Trophoblast cell (in vitro differentiated cells and primary cell): ENCODE data around the gene NUTM2D. TPM values are rescaled to one million over a fixed set of nuclear protein-coding genes. Genes with fewer than 3 reads are reported as not detected.
"Not testable (repeated sequence)": the region's sequence is repeated elsewhere in the genome, so short reads cannot be mapped to it uniquely, and the experiment has no call there.

Experiments
- DNase-seq, 2 donors: peaks; one replicate each; pipeline ENCODE4 v3.0.0-alpha.2; 2016
- H2AFZ ChIP-seq: 2 replicates; pipeline ENCODE4 v1.6.1; 2013; ENCODE audit warnings: low read length, moderate library complexity, mild to moderate bottlenecking; ENCODE audit not compliant: insufficient read depth, poor library complexity
- H2AK5ac ChIP-seq: 2 replicates; pipeline ENCODE4 v1.6.1; 2013; ENCODE audit warnings: mild to moderate bottlenecking, low read length
- H2BK120ac ChIP-seq: 2 replicates; pipeline ENCODE4 v1.6.1; 2013; ENCODE audit warnings: low read length, mild to moderate bottlenecking, moderate library complexity; ENCODE audit not compliant: insufficient read depth, poor library complexity
- H2BK12ac ChIP-seq: 2 replicates; pipeline ENCODE4 v1.6.1; 2013; ENCODE audit warnings: mild to moderate bottlenecking, low read length, moderate library complexity
- H2BK5ac ChIP-seq: 2 replicates; pipeline ENCODE4 v1.6.1; 2013; ENCODE audit warnings: low read length, low read depth, moderate library complexity, mild to moderate bottlenecking; ENCODE audit not compliant: poor library complexity
- H3K14ac ChIP-seq: 2 replicates; pipeline ENCODE4 v1.6.1; 2013; ENCODE audit warnings: mild to moderate bottlenecking, low read length
- H3K18ac ChIP-seq: 2 replicates; pipeline ENCODE4 v1.6.1; 2013; ENCODE audit warnings: mild to moderate bottlenecking, low read length
- H3K23ac ChIP-seq: 2 replicates; pipeline ENCODE4 v1.6.1; 2013; ENCODE audit warnings: low read length
- H3K27ac ChIP-seq: 2 replicates; pipeline ENCODE4 v1.5.1; 2013; ENCODE audit warnings: low read depth, mild to moderate bottlenecking, inconsistent platforms, low read length, moderate library complexity
- H3K27me3 ChIP-seq: 2 replicates; pipeline ENCODE4 v1.6.1; 2013; ENCODE audit warnings: inconsistent platforms, mild to moderate bottlenecking, low read length, moderate library complexity; ENCODE audit not compliant: insufficient read depth
- H3K36me3 ChIP-seq, 2 experiments: 1 replicate in 1 of 2; 2 replicates in 1 of 2; pipeline ENCODE4 v1.6.1; 2013; ENCODE audit warnings: low read length in 2 of 2, mild to moderate bottlenecking in 2 of 2, moderate library complexity in 1 of 2; ENCODE audit not compliant: insufficient read depth in 2 of 2, control insufficient read depth in 1 of 2
- H3K4ac ChIP-seq: 2 replicates; pipeline ENCODE4 v1.6.1; 2013; ENCODE audit warnings: low read depth, mild to moderate bottlenecking, low read length, moderate library complexity
- H3K4me1 ChIP-seq, 2 experiments: 1 replicate in 1 of 2; 2 replicates in 1 of 2; pipeline ENCODE4 v1.6.1; 2013; ENCODE audit warnings: low read length in 2 of 2, mild to moderate bottlenecking in 2 of 2, moderate library complexity in 1 of 2; ENCODE audit not compliant: insufficient read depth in 2 of 2, control insufficient read depth in 1 of 2
- H3K4me2 ChIP-seq: 2 replicates; pipeline ENCODE4 v1.6.1; 2013; ENCODE audit warnings: inconsistent platforms, mild to moderate bottlenecking, low read length, moderate library complexity
- H3K4me3 ChIP-seq: 2 replicates; pipeline ENCODE4 v1.5.1; 2013; ENCODE audit warnings: mild to moderate bottlenecking, low read depth, low read length, inconsistent platforms
- H3K79me1 ChIP-seq: one replicate; pipeline ENCODE4 v1.6.1; 2013; ENCODE audit warnings: low read length
- H3K79me2 ChIP-seq: 2 replicates; pipeline ENCODE4 v1.6.1; 2013; ENCODE audit warnings: low read length, mild to moderate bottlenecking; ENCODE audit not compliant: control insufficient read depth, insufficient read depth, poor library complexity
- H3K9ac ChIP-seq: 2 replicates; pipeline ENCODE4 v1.6.1; 2013; ENCODE audit warnings: mild to moderate bottlenecking, low read length
- H3K9me3 ChIP-seq: 2 replicates; pipeline ENCODE4 v1.6.1; 2013; ENCODE audit warnings: low read depth, mild to moderate bottlenecking, control low read depth, inconsistent platforms, low read length; ENCODE audit not compliant: insufficient read depth
- H4K12ac ChIP-seq: 2 replicates; pipeline ENCODE4 v1.6.1; 2013; ENCODE audit warnings: low read depth, mild to moderate bottlenecking, low read length, moderate library complexity
- H4K8ac ChIP-seq: 2 replicates; pipeline ENCODE4 v1.6.1; 2013; ENCODE audit warnings: low read depth, mild to moderate bottlenecking, low read length, moderate library complexity
- H4K91ac ChIP-seq: one replicate; pipeline ENCODE4 v1.6.1; 2013; ENCODE audit warnings: low read depth, mild to moderate bottlenecking, low read length, moderate library complexity
- WGBS: extraction: QIAGEN DNeasy Blood & Tissue Kit; methylation state at CpG from one replicate; pipeline ENCODE4 v1.1.7; 2013; ENCODE audit warnings: missing lambda C conversion rate; ENCODE audit not compliant: insufficient read length, insufficient coverage; ENCODE audit errors: extremely low coverage; 5-methylcytosine and 5-hydroxymethylcytosine counted together
- polyA plus RNA-seq: library from polyadenylated mRNA; stranded (reverse); fragments of 200-250 nt; gene quantifications from 2 replicates; pipeline ENCODE4 v1.2.3, GENCODE V29; 2013

The NUTM2D gene, protein sequence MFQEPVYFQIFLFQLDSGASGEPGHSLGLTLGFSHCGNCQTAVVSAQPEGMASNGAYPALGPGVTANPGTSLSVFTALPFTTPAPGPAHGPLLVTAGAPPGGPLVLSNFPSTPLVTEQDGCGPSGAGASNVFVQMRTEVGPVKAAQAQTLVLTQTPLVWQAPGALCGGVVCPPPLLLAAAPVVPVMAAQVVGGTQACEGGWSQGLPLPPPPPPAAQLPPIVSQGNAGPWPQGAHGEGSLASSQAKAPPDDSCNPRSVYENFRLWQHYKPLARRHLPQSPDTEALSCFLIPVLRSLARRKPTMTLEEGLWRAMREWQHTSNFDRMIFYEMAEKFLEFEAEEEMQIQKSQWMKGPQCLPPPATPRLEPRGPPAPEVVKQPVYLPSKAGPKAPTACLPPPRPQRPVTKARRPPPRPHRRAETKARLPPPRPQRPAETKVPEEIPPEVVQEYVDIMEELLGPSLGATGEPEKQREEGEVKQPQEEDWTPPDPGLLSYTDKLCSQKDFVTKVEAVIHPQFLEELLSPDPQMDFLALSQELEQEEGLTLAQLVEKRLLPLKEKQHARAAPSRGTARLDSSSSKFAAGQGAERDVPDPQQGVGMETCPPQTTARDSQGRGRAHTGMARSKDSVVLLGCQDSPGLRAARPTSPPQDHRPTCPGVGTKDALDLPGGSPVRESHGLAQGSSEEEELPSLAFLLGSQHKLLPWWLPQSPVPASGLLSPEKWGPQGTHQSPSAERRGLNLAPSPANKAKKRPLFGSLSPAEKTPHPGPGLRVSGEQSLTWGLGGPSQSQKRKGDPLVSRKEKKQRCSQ
- 2.3 and 3.0 TPM in 2 replicates for polyA plus RNA-seq

GRCh38 chr10:87357444-87357843, at the start of gene NUTM2D:
TSS of gene NUTM2D (plus strand) at chr10:87357744. CDS start at chr10:87358266, 522 bp downstream.
- not testable (repeated sequence) for H3K4me2 ChIP-seq, H3K27me3 ChIP-seq, H2BK120ac ChIP-seq, H3K79me2 ChIP-seq, H4K12ac ChIP-seq, DNase-seq, H3K4me3 ChIP-seq, H3K23ac ChIP-seq, H3K9ac ChIP-seq, H4K91ac ChIP-seq, H3K4me1 ChIP-seq, H3K79me1 ChIP-seq, H3K36me3 ChIP-seq, H2AK5ac ChIP-seq, H3K18ac ChIP-seq, H3K27ac ChIP-seq, H3K14ac ChIP-seq, H3K4ac ChIP-seq, H2AFZ ChIP-seq, H2BK5ac ChIP-seq, H4K8ac ChIP-seq, H3K9me3 ChIP-seq, H2BK12ac ChIP-seq
- WGBS, result no CpG with 5 or more reads among the region's 3 CpGs

DNA sequence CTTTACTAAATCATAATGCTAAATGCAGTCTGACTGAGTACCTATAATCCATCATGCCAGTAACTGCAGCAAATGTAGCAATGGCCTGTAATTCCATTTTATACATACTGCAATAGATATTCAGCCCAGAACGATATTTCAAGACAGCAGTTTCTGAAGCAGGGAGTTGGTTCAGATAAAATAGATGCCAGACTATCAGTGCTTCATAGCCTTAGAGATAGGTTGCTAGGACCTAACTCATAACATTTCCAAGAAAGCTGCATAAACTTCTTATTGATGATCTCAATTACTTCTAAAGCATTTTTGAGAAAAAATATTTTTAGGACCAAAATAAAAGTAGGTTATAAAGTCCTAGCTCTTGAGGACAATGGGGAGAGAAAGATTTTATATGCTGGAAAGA, 48.8 kb upstream of the NUTM2D start:
- H3K27ac ChIP-seq, H2BK12ac ChIP-seq, H2AK5ac ChIP-seq, DNase-seq, H3K9me3 ChIP-seq, H4K12ac ChIP-seq, H3K9ac ChIP-seq, H3K4me2 ChIP-seq, H3K18ac ChIP-seq, H3K79me1 ChIP-seq, H3K4ac ChIP-seq, H4K8ac ChIP-seq, H3K79me2 ChIP-seq, H2AFZ ChIP-seq, H3K14ac ChIP-seq, H3K4me1 ChIP-seq, H3K23ac ChIP-seq, H4K91ac ChIP-seq, H2BK5ac ChIP-seq, H3K36me3 ChIP-seq, H2BK120ac ChIP-seq, H3K4me3 ChIP-seq, H3K27me3 ChIP-seq: not testable (repeated sequence)
- no CpG with 5 or more reads among the region's 1 CpG for WGBS

DNA sequence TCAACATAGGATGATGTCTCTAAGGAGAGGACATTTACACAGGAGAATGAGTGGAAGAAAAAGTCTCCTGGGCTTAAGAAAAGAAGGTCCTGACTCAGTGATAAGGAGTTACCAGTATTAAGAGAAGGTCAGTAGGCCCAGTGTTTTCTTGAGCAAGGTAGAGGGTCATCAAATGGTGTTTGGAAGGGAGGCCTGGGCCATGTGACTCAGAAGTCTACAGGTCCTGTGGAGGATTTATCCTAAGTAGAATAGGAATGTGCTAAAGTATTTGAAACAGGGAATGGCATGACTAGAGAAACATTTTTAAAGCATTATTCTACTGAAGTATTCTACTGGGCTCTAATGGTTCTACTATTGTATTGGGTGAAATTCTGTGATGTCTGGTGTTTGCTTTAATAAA, 47.9 kb upstream of the NUTM2D start:
- H4K12ac ChIP-seq, H3K79me1 ChIP-seq, H4K91ac ChIP-seq, H2AFZ ChIP-seq, H3K23ac ChIP-seq, H2BK120ac ChIP-seq, H3K9ac ChIP-seq, H3K18ac ChIP-seq, H3K79me2 ChIP-seq, H4K8ac ChIP-seq, H2BK5ac ChIP-seq, H3K27me3 ChIP-seq, H3K36me3 ChIP-seq, H3K14ac ChIP-seq, H3K4ac ChIP-seq, H2BK12ac ChIP-seq, H3K27ac ChIP-seq, H3K9me3 ChIP-seq, H3K4me2 ChIP-seq, DNase-seq, H3K4me3 ChIP-seq, H2AK5ac ChIP-seq, H3K4me1 ChIP-seq: not testable (repeated sequence)

GRCh38 chr10:87311521-87311920, 46.0 kb upstream of the NUTM2D start:
- not testable (repeated sequence) for H3K4me1 ChIP-seq, H2BK5ac ChIP-seq, H3K9me3 ChIP-seq, H3K4ac ChIP-seq, H4K91ac ChIP-seq, H3K4me2 ChIP-seq, H3K9ac ChIP-seq, DNase-seq, H3K18ac ChIP-seq, H2BK12ac ChIP-seq, H3K79me2 ChIP-seq, H3K4me3 ChIP-seq, H3K27ac ChIP-seq, H2BK120ac ChIP-seq, H3K14ac ChIP-seq, H2AFZ ChIP-seq, H3K36me3 ChIP-seq, H2AK5ac ChIP-seq, H3K23ac ChIP-seq, H4K8ac ChIP-seq, H3K79me1 ChIP-seq, H3K27me3 ChIP-seq, H4K12ac ChIP-seq
- WGBS, result no CpG with 5 or more reads among the region's 1 CpG
